ENCODE data around the gene PLEKHG4.

PLEKHG4 gene

DNA sequence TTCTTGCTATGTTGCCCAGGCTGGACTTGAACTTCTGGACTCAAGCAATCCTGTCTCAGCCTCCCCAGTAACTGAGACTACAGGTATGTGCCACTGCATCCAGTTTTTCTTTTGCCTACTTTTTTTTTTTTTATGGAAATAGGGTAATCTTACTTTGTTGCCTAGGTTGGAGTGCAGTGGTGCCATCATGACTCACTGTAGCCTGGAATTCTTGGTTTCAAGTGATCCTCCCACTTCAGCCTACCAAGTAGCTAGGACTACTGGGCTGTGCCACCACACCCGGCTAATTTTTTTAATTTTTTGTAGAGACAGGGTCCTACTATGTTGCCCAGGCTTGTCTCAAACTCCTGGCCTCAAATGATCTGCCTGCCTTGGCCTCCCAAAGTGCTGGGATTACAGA, 57.3 kb downstream of the PLEKHG4 start:
- DNase-seq (ENCODE audit: low read depth) = no peak

Data from CMK (cell line).